ENCODE results near the gene GRIK4.

DNA sequence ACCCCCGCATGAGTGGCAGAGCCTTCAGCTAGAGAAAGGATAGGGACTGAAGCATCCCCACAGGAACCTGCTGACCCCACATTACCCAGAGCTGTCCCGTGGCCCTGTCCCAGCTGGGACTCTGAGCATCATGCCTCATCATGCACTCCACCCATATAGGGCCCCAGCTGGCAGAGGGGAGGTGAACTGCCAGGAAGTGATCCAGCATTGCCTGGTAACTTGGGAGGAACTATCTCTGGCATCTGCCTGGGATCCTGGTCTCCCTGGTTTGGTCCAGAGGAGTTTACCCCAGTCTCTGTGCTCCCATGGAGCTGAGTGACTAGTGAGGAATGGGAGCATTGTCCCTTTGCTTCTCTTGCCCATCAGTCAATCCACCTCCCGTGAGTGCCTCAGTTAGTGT is 228.8 kb downstream of the GRIK4 start:
- no peak for TF ChIP-seq RAD21 (conservative IDR thresholded peaks at IDR 0.05)
- TF ChIP-seq, protein P1, sequence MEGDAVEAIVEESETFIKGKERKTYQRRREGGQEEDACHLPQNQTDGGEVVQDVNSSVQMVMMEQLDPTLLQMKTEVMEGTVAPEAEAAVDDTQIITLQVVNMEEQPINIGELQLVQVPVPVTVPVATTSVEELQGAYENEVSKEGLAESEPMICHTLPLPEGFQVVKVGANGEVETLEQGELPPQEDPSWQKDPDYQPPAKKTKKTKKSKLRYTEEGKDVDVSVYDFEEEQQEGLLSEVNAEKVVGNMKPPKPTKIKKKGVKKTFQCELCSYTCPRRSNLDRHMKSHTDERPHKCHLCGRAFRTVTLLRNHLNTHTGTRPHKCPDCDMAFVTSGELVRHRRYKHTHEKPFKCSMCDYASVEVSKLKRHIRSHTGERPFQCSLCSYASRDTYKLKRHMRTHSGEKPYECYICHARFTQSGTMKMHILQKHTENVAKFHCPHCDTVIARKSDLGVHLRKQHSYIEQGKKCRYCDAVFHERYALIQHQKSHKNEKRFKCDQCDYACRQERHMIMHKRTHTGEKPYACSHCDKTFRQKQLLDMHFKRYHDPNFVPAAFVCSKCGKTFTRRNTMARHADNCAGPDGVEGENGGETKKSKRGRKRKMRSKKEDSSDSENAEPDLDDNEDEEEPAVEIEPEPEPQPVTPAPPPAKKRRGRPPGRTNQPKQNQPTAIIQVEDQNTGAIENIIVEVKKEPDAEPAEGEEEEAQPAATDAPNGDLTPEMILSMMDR (IDR thresholded peaks at IDR 0.05; ENCODE audit: poor library complexity, severe bottlenecking): no peak
- TF ChIP-seq TAF1 (IDR thresholded peaks at IDR 0.05; ENCODE audit: low read depth): no peak
- TF ChIP-seq, protein P2, sequence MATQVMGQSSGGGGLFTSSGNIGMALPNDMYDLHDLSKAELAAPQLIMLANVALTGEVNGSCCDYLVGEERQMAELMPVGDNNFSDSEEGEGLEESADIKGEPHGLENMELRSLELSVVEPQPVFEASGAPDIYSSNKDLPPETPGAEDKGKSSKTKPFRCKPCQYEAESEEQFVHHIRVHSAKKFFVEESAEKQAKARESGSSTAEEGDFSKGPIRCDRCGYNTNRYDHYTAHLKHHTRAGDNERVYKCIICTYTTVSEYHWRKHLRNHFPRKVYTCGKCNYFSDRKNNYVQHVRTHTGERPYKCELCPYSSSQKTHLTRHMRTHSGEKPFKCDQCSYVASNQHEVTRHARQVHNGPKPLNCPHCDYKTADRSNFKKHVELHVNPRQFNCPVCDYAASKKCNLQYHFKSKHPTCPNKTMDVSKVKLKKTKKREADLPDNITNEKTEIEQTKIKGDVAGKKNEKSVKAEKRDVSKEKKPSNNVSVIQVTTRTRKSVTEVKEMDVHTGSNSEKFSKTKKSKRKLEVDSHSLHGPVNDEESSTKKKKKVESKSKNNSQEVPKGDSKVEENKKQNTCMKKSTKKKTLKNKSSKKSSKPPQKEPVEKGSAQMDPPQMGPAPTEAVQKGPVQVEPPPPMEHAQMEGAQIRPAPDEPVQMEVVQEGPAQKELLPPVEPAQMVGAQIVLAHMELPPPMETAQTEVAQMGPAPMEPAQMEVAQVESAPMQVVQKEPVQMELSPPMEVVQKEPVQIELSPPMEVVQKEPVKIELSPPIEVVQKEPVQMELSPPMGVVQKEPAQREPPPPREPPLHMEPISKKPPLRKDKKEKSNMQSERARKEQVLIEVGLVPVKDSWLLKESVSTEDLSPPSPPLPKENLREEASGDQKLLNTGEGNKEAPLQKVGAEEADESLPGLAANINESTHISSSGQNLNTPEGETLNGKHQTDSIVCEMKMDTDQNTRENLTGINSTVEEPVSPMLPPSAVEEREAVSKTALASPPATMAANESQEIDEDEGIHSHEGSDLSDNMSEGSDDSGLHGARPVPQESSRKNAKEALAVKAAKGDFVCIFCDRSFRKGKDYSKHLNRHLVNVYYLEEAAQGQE (IDR thresholded peaks at IDR 0.05; ENCODE audit: borderline replicate concordance): no peak
- TF ChIP-seq POLR2AphosphoS5 (IDR thresholded peaks at IDR 0.05): no peak
- TF ChIP-seq EZH2 (IDR thresholded peaks at IDR 0.05; ENCODE audit: borderline replicate concordance, insufficient read depth, low read length, poor library complexity, severe bottlenecking): no peak
- TF ChIP-seq EP300 (conservative IDR thresholded peaks at IDR 0.05; ENCODE audit: poor library complexity, severe bottlenecking): no peak
- no peak for TF ChIP-seq SMC3 (conservative IDR thresholded peaks at IDR 0.05; ENCODE audit: poor library complexity)

Measured in neural cell (in vitro differentiated cells).